ENCODE results near the gene IRF4. TPM values are rescaled to one million over a fixed set of nuclear protein-coding genes. Genes with fewer than 3 reads are reported as not detected.
A peak's percentile ranks its signal among the peaks of the same experiment; 100 is the strongest.

Gene IRF4
- total RNA-seq, 1 donor from 2014 or later = 2.9 TPM

DNA sequence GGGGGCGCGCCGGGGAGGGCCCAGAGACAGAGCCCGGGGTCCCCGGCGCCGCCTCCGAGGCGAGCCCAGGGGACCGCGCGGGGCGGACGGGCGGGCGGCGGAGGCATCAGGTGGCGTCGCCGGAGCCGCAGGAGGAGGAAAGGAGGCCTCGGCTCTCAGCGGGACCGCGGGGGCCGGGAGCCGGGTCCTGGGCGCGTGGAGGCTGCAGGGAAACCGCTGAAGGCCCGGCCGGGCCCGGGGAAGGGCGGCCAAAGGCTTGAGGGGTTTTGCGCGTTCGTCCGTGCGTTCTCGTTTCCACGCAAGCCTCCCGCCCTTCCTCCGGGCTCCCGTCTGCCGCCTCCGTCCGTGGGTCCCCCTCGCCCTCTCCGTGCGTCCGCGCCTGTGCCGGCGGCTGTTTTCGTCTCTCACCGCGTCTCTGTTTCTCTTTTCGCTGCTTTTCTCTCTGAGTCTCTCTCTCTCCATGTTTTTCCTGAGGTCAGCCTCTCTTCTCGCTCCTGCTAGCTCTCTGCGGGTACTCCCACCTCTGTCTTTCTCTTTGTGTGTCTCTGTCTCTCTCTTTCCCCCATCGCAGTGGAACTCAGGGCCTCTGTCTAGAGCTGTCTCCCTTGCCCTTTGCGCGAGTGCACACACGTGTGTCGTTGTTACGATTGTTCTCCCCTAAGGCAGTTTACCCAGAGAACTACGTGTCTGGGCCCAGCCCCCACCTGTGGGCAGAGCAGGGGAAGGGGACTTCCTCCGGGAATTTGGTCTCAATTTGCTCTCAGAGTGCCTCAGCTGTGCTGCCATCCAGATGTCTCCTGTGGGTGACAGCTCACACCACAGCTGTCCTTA is 2.1 kb downstream of the IRF4 start:
- H3K27me3 ChIP-seq = no peaks in the 10 kb centered on the region
- no peaks in the 10 kb centered on the region for H3K9me3 ChIP-seq
- no peak for DNase-seq (ENCODE audit: extremely low spot score in 2 of 2)
- TF ChIP-seq POLR2A (IDR thresholded peaks at IDR 0.05) (no peak), POLR2AphosphoS5 (IDR thresholded peaks at IDR 0.05; ENCODE audit: insufficient read depth in 1 of 2, low read depth in 1 of 2) (no peak)
- TF ChIP-seq, protein P1, sequence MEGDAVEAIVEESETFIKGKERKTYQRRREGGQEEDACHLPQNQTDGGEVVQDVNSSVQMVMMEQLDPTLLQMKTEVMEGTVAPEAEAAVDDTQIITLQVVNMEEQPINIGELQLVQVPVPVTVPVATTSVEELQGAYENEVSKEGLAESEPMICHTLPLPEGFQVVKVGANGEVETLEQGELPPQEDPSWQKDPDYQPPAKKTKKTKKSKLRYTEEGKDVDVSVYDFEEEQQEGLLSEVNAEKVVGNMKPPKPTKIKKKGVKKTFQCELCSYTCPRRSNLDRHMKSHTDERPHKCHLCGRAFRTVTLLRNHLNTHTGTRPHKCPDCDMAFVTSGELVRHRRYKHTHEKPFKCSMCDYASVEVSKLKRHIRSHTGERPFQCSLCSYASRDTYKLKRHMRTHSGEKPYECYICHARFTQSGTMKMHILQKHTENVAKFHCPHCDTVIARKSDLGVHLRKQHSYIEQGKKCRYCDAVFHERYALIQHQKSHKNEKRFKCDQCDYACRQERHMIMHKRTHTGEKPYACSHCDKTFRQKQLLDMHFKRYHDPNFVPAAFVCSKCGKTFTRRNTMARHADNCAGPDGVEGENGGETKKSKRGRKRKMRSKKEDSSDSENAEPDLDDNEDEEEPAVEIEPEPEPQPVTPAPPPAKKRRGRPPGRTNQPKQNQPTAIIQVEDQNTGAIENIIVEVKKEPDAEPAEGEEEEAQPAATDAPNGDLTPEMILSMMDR (IDR thresholded peaks at IDR 0.05) = no peak
- H3K36me3 ChIP-seq = no peaks in the 10 kb centered on the region
- H3K27ac ChIP-seq = peak overlapping the region; percentile 84
- intact Hi-C loops (cut with DNase I) = no loop called here
- H3K4me1 ChIP-seq = peaks cover 29% of the 10 kb centered on the region
- H3K4me3 ChIP-seq = peak overlapping the region; percentile 40 to 47

DNA sequence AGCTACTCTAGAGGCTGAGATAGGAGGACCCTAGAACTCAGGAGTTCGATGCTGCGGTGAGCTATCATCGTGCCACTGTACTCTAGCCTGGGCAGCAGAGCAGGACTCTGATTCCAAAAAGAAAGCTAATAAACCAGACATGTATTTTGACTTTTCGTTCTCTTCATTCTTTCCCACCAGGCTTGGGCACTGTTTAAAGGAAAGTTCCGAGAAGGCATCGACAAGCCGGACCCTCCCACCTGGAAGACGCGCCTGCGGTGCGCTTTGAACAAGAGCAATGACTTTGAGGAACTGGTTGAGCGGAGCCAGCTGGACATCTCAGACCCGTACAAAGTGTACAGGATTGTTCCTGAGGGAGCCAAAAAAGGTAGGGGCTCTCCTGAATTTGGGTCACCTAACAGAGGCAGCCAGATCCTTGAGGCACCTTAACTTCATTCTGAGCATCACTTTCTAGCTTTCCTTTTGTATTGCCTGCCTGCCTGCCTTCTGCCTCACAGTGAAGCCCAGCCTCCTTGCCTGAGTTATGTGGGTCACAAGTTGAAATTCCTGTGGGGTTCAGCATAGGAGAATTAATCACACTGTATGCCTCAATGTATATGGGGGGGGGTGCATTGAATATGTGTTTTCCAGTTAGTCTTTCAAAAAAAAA is 3.2 kb downstream of the IRF4 start:
- no peaks in the 10 kb centered on the region for H3K9me3 ChIP-seq
- TF ChIP-seq POLR2AphosphoS5 (IDR thresholded peaks at IDR 0.05; ENCODE audit: insufficient read depth in 1 of 2, low read depth in 1 of 2) (no peak), POLR2A (IDR thresholded peaks at IDR 0.05) (no peak)
- TF ChIP-seq, protein P1 (IDR thresholded peaks at IDR 0.05) = no peak
- no peaks in the 10 kb centered on the region for H3K27me3 ChIP-seq
- intact Hi-C loops (cut with DNase I) = no loop called here
- no peaks in the 10 kb centered on the region for H3K36me3 ChIP-seq
- peak in 1 of 2 donors; percentile 34 for DNase-seq (ENCODE audit: extremely low spot score in 2 of 2)
- H3K27ac ChIP-seq = no peak overlapping the region
- peaks cover 29% of the 10 kb centered on the region for H3K4me1 ChIP-seq
- no peak overlapping the region for H3K4me3 ChIP-seq

DNA sequence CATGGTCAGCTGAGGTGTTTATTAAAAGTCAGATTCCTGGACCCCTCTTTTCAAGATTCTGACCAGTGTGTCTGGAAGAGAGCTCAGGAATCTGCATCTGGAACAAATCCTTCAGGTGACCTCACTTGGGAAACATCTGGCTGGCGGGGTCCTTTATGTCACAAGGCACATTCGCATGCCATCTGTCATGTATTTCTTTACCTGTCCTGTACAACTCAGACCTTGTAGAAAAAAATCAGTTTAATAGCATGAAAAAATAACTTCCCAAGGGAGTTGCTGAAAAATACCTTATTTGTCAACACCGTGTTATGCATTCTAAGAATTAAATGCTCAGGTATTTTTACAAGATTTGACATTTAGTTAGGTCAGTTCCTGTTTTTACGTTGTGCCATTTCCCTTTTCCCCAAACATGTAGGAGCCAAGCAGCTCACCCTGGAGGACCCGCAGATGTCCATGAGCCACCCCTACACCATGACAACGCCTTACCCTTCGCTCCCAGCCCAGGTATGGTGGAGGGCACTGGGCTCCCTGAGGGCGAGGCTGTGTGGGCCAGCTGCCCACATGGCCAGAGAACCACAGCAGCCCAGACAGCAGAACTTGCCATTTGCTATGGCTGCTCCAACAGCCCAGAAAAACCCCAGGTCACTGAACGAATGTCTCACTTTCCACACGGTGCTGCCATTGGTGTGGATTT is 4.0 kb downstream of the IRF4 start:
- Histone ChIP-seq H3K27ac (no peak overlapping the region), H3K27me3 (no peaks in the 10 kb centered on the region), H3K4me3 (no peak overlapping the region), H3K9me3 (no peaks in the 10 kb centered on the region), H3K36me3 (no peaks in the 10 kb centered on the region), H3K4me1 (peaks cover 29% of the 10 kb centered on the region)
- intact Hi-C loops (cut with DNase I) = no loop called here
- TF ChIP-seq, protein P1 (IDR thresholded peaks at IDR 0.05) = no peak
- TF ChIP-seq POLR2AphosphoS5 (IDR thresholded peaks at IDR 0.05; ENCODE audit: insufficient read depth in 1 of 2, low read depth in 1 of 2) (no peak), POLR2A (IDR thresholded peaks at IDR 0.05) (no peak)
- peak in 1 of 2 donors; percentile 40 for DNase-seq (ENCODE audit: extremely low spot score in 2 of 2)

DNA sequence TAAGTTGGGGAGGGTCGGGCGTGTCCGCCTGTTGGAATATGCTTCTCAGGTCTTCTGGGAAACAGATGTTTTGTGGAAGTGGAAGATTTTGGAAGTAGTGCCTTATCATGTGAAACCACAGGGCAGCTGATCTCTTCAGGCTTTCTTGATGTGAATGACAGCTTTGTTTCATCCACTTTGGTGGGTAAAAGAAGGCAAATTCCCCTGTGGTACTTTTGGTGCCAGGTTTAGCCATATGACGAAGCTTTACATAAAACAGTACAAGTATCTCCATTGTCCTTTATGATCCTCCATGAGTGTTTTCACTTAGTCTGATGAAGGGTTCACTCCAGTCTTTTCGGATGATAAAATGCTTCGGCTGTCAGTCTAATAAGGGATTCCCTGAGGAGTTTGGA is 4.6 kb downstream of the IRF4 start:
- TF ChIP-seq, protein P1 (IDR thresholded peaks at IDR 0.05) = no peak
- H3K9me3 ChIP-seq = no peaks in the 10 kb centered on the region
- peaks cover 29% of the 10 kb centered on the region for H3K4me1 ChIP-seq
- no peak overlapping the region for H3K27ac ChIP-seq
- no peak for DNase-seq (ENCODE audit: extremely low spot score in 2 of 2)
- intact Hi-C loops (cut with DNase I) = no loop called here
- H3K36me3 ChIP-seq = no peaks in the 10 kb centered on the region
- no peak overlapping the region for H3K4me3 ChIP-seq
- no peaks in the 10 kb centered on the region for H3K27me3 ChIP-seq
